H1 (cell line): ENCODE results near the gene STIM1. TPM values are rescaled to one million over a fixed set of nuclear protein-coding genes. Genes with fewer than 3 reads are reported as not detected.

Experiments used
- CBX5 ChIP-seq: fragments of 300-800, 300-1000 bp; sonication (generic); IDR thresholded peaks from 2 replicates; pipeline ENCODE4 v1.7.1; 2016; ENCODE audit warnings: antibody characterized with exemption, low read length, low read depth
- EZH2 ChIP-seq: fragments of 200-600 bp; sonication (generic); IDR thresholded peaks from 2 replicates; pipeline ENCODE4 v1.7.1; 2012; ENCODE audit warnings: low read depth, mild to moderate bottlenecking, moderate library complexity, low read length, inconsistent platforms; ENCODE audit not compliant: severe bottlenecking
- GTF2F1 ChIP-seq: IDR thresholded peaks from 2 replicates; pipeline ENCODE4 v1.6.1; 2012; ENCODE audit warnings: low read depth, low read length, improper control_type of control experiment, borderline replicate concordance
- HDAC2 ChIP-seq, 2 experiments: fragments of 300-600 bp in 1 of 2; sonication (generic) in 1 of 2; IDR thresholded peaks; 2 replicates each; pipeline ENCODE4 v1.6.1; 2011 to 2012; ENCODE audit warnings: low read depth in 2 of 2, low read length in 2 of 2, mild to moderate bottlenecking in 2 of 2, moderate library complexity in 2 of 2, borderline replicate concordance in 1 of 2, inconsistent platforms in 1 of 2
- HDAC6 ChIP-seq: IDR thresholded peaks from one replicate; pipeline ENCODE4 v1.7.1; 2012; ENCODE audit warnings: low read depth, mild to moderate bottlenecking, inconsistent platforms, low read length, moderate library complexity
- SAP30 ChIP-seq: fragments of 300-600 bp; sonication (generic); IDR thresholded peaks from 2 replicates; pipeline ENCODE4 v1.7.1; 2012; ENCODE audit warnings: low read length, moderate library complexity, mild to moderate bottlenecking, inconsistent platforms; ENCODE audit not compliant: insufficient read depth, insufficient replicate concordance
- SIN3A ChIP-seq, 2 experiments: IDR thresholded peaks in 1 of 2; conservative IDR thresholded peaks in 1 of 2; 2 replicates each; pipeline ENCODE4 v1.6.1; 2011 to 2012; ENCODE audit warnings: low read length in 2 of 2, improper control_type of control experiment in 1 of 2, low read depth in 1 of 2, mild to moderate bottlenecking in 1 of 2
- polyA plus RNA-seq, 7 experiments: library from polyadenylated mRNA; depleted of rRNA in 3 of 7; stranded (reverse) in 5 of 7; unstranded in 2 of 7; fragments of >200 nt in 5 of 7; fragments of 200-250 nt in 2 of 7; gene quantifications; 1 replicate in 5 of 7; 2 replicates in 1 of 7; 4 replicates in 1 of 7; pipeline versions ENCODE4 v1.2.1 to v1.2.3, GENCODE V29; 2011 to 2013; ENCODE audit warnings: missing spikeins in 2 of 7, mixed read lengths in 2 of 7
- total RNA-seq: library from RNA; stranded (reverse); fragmentation: NEBNext Ultra II Directional; extraction: Animal tissue kit (Norgen Biotek cat#: 25700); gene quantifications from 2 replicates; pipeline ENCODE4 v1.2.1, GENCODE V29; 2021
- TF ChIP-seq, protein P1 (sequence below), 3 experiments: IDR thresholded peaks; 1 replicate in 2 of 3; 2 replicates in 1 of 3; pipeline versions ENCODE4 v1.5.1 to v1.6.1; 2011; ENCODE audit warnings: low read length in 3 of 3, mild to moderate bottlenecking in 3 of 3, inconsistent platforms in 2 of 3, low read depth in 1 of 3, moderate library complexity in 1 of 3; ENCODE audit not compliant: insufficient read depth in 1 of 3; ENCODE audit errors: control extremely low read depth in 1 of 3

Gene STIM1
- total and polyA plus RNA-seq, 2 of the 8 experiments (the other 6 are each of a cell fraction or from before 2014, with no cell fraction given), result 11.1 to 12.2 TPM

DNA sequence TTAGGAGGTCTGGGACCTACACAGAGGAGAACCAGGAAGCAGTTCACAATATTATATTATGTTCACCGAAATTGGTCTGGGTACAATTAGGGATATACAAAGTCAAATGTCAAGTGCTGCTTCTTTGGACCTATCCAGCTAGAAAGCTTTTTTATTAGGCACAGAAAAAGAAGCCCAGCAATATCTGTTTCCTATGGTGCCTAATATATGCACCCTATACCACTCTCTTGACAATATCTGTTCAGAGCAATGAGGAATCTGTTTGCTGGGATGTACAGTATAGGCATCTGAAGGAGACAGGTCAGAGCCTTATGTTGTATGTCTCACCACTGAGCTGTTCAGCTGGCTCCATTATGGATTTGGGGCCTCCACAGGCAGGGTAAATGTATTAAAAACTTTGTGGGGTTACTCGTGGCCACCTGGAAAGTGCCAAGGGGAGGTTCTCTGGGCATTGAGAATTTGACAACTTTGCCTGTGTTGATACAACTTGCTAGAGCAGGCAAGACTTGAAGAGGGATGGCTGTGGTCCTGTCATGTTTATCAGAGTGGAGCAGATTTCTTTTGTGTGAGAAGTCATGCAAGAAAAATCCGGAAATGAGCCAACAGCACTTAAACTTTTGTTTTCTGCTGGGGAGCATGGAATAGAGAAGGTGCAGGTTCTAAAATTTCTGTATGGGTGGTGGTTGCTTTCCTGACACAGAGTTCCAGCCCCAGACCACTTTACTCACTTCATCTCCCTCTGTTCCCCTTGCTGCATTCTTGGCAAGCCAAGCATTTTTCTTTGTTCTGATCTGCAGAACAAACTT, 10.1 kb downstream of the STIM1 start (continued):
- TF ChIP-seq, protein P1, sequence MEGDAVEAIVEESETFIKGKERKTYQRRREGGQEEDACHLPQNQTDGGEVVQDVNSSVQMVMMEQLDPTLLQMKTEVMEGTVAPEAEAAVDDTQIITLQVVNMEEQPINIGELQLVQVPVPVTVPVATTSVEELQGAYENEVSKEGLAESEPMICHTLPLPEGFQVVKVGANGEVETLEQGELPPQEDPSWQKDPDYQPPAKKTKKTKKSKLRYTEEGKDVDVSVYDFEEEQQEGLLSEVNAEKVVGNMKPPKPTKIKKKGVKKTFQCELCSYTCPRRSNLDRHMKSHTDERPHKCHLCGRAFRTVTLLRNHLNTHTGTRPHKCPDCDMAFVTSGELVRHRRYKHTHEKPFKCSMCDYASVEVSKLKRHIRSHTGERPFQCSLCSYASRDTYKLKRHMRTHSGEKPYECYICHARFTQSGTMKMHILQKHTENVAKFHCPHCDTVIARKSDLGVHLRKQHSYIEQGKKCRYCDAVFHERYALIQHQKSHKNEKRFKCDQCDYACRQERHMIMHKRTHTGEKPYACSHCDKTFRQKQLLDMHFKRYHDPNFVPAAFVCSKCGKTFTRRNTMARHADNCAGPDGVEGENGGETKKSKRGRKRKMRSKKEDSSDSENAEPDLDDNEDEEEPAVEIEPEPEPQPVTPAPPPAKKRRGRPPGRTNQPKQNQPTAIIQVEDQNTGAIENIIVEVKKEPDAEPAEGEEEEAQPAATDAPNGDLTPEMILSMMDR (IDR thresholded peaks at IDR 0.05; ENCODE audit: control extremely low read depth in 1 of 3, insufficient read depth in 1 of 3, low read depth in 1 of 3, low read length in 3 of 3), result no peak
- TF ChIP-seq SAP30 (no peak), CBX5 (no peak), SIN3A (conservative IDR thresholded peaks at IDR 0.05 in 1 of 2, IDR thresholded peaks at IDR 0.05 in 1 of 2; ENCODE audit: low read depth in 1 of 2, low read length in 2 of 2) (no peak), HDAC6 (no peak), GTF2F1 (no peak), EZH2 (no peak), HDAC2 (IDR thresholded peaks at IDR 0.05; ENCODE audit: borderline replicate concordance in 1 of 2, low read depth in 2 of 2, low read length in 2 of 2) (no peak)
